ENCODE results near the gene HIGD1C. TPM values are rescaled to one million over a fixed set of nuclear protein-coding genes. Genes with fewer than 3 reads are reported as not detected.
A peak's percentile ranks its signal among the peaks of the same experiment; 100 is the strongest.
"Not testable (repeated sequence)": the region's sequence is repeated elsewhere in the genome, so short reads cannot be mapped to it uniquely, and the experiment has no call there.

HIGD1C gene
- polyA plus RNA-seq, 3 donors from 2014 or later: not detected

GRCh38 chr12:50937653-50938052, 14.7 kb upstream of the HIGD1C start:
- Mint-ChIP-seq H3K36me3 (peaks cover 0 to 8% (median 7%) of the 10 kb centered on the region in 3 donors), H3K4me3 (no peak overlapping the region), H3K27me3 (ENCODE audit: low read depth in 3 of 3) (no peaks in the 10 kb centered on the region), H3K27ac (no peak overlapping the region), H3K4me1 (peaks cover 9% of the 10 kb centered on the region in 2 donors), H3K9me3 (no peaks in the 10 kb centered on the region)
- no peak for DNase-seq

DNA sequence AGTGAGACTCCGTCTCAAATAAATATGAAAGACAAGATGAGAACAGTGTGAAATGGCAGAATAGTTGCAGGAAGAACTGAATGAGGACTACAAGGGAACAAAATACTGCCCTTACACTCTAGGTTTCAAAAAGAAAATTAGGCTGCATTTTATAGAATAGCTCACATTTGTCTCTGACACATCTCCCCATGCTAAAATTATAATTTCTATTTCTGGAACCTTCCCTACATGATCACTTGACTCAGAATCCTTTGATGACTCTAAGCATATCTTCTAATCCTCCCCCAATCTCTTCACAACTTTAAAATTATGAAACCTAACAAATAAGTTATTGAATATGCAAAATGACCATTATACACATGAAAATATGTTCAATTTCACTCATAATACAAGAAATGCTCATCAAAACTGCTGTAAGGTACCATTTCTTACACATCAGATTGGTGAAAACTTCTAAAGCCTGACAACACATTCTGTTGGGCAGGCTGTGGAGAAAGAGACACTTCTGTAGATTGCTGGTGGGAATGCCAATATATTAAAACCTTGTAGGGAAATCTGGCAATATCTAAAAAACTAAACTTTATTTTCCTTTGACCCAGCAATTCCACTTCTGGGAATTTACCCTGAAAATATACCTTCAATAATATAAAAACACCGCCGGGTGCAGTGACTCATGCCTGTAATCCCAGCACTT, 4.3 kb upstream of the HIGD1C start:
- DNase-seq: no peak
- no peak overlapping the region for H3K4me3 Mint-ChIP-seq
- no peaks in the 10 kb centered on the region for H3K36me3 Mint-ChIP-seq
- no peaks in the 10 kb centered on the region for H3K9me3 Mint-ChIP-seq
- H3K27me3 Mint-ChIP-seq (ENCODE audit: low read depth in 3 of 3): peaks cover 0 to 5% (median 0%) of the 10 kb centered on the region in 3 donors
- H3K27ac Mint-ChIP-seq: no peak overlapping the region
- no peaks in the 10 kb centered on the region for H3K4me1 Mint-ChIP-seq

GRCh38 chr12:50948798-50949197, 3.5 kb upstream of the HIGD1C start:
- Mint-ChIP-seq H3K4me1 (no peaks in the 10 kb centered on the region), H3K36me3 (no peaks in the 10 kb centered on the region), H3K9me3 (no peaks in the 10 kb centered on the region), H3K4me3 (no peak overlapping the region), H3K27ac (no peak overlapping the region), H3K27me3 (ENCODE audit: low read depth in 3 of 3) (peaks cover 0 to 5% (median 0%) of the 10 kb centered on the region in 3 donors)
- DNase-seq: no peak

GRCh38 chr12:50949801-50950302, 2.5 kb upstream of the HIGD1C start:
- Mint-ChIP-seq H3K9me3 (no peaks in the 10 kb centered on the region), H3K4me1 (no peaks in the 10 kb centered on the region), H3K36me3 (no peaks in the 10 kb centered on the region), H3K27me3 (ENCODE audit: low read depth in 3 of 3) (peaks cover 0 to 4% (median 0%) of the 10 kb centered on the region in 3 donors), H3K27ac (no peak overlapping the region), H3K4me3 (no peak overlapping the region)
- no peak for DNase-seq

GRCh38 chr12:50951112-50951511, 1.2 kb upstream of the HIGD1C start:
- H3K27me3 Mint-ChIP-seq (ENCODE audit: low read depth in 3 of 3): peaks cover 0 to 4% (median 0%) of the 10 kb centered on the region in 3 donors
- H3K9me3 Mint-ChIP-seq: no peaks in the 10 kb centered on the region
- DNase-seq: no peak
- no peak overlapping the region for H3K27ac Mint-ChIP-seq
- H3K36me3 Mint-ChIP-seq: no peaks in the 10 kb centered on the region
- no peaks in the 10 kb centered on the region for H3K4me1 Mint-ChIP-seq
- H3K4me3 Mint-ChIP-seq: no peak overlapping the region

- Mint-ChIP-seq H3K27me3 (ENCODE audit: low read depth in 3 of 3) (peaks cover 0 to 4% (median 0%) of the 10 kb centered on the region in 3 donors), H3K9me3 (no peaks in the 10 kb centered on the region), H3K4me3 (no peak overlapping the region), H3K27ac (no peak overlapping the region), H3K36me3 (no peaks in the 10 kb centered on the region), H3K4me1 (no peaks in the 10 kb centered on the region)
- DNase-seq: no peak
These were observed 703 bp downstream of the HIGD1C start for GRCh38 chr12:50953047-50953446.

DNA sequence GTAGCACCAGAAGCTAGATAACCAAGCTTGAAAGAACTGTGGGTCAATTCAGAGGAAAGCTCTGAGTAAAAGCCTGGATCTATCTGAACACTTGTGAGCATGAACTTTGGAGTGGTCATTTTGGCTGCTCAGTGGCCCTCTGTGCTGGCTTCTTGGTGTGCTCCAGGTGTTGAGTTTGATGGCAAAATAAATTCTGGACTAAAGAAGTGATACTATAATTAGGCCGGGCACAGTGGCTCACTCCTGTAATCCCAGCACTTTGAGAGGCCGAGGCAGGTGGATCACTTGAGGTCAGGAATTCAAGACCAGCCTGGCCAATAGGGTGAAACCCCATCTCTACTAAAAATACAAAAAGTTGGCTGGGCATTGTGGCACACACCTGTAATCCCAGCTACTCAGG, 2.4 kb downstream of the HIGD1C start:
- H3K9me3 Mint-ChIP-seq; H3K4me1 Mint-ChIP-seq; H3K27me3 Mint-ChIP-seq (ENCODE audit: low read depth in 3 of 3); DNase-seq; H3K4me3 Mint-ChIP-seq; H3K36me3 Mint-ChIP-seq: not testable (repeated sequence)
- peak overlapping the region in 1 of 6 donors; percentile 17 for H3K27ac Mint-ChIP-seq

GRCh38 chr12:50955288-50955687, 2.9 kb downstream of the HIGD1C start:
- H3K4me1 Mint-ChIP-seq: peaks cover 5 to 6% of the 10 kb centered on the region in 2 donors
- no peaks in the 10 kb centered on the region for H3K36me3 Mint-ChIP-seq
- H3K27me3 Mint-ChIP-seq (ENCODE audit: low read depth in 3 of 3): peaks cover 0 to 1% (median 0%) of the 10 kb centered on the region in 3 donors
- H3K4me3 Mint-ChIP-seq: no peak overlapping the region
- DNase-seq: no peak
- H3K9me3 Mint-ChIP-seq: no peaks in the 10 kb centered on the region
- no peak overlapping the region for H3K27ac Mint-ChIP-seq

GRCh38 chr12:50955697-50956096, 3.4 kb downstream of the HIGD1C start:
- H3K4me1 Mint-ChIP-seq: peaks cover 9 to 10% of the 10 kb centered on the region in 2 donors
- H3K27ac Mint-ChIP-seq: no peak overlapping the region
- peaks cover 0 to 1% (median 0%) of the 10 kb centered on the region in 3 donors for H3K27me3 Mint-ChIP-seq (ENCODE audit: low read depth in 3 of 3)
- no peaks in the 10 kb centered on the region for H3K36me3 Mint-ChIP-seq
- no peak overlapping the region for H3K4me3 Mint-ChIP-seq
- no peak for DNase-seq
- H3K9me3 Mint-ChIP-seq: no peaks in the 10 kb centered on the region

DNA sequence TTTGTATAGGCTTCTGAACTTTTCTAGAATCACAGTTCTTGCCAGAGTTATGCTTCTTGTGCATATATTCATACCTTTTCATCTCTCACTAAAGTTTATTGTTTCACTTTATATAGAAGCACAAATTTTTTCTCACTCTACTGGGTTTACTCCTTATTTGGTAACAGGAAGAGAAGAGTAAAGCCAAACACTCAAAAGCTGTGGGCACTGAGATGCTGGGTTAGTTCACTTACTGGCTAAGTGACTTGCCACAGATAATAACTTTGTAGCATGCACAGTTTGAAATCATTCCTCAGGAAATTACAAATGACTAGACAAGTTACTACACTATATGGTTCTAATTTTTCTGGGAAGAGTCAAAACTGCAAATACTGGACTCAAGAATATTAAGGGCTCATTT, 7.8 kb downstream of the HIGD1C start:
- DNase-seq: peak in 1 of 3 donors; percentile 8
- peak overlapping the region in 1 of 5 donors; percentile 27 for H3K4me3 Mint-ChIP-seq
- peaks cover 11 to 13% of the 10 kb centered on the region in 2 donors for H3K4me1 Mint-ChIP-seq
- H3K27me3 Mint-ChIP-seq (ENCODE audit: low read depth in 3 of 3): no peaks in the 10 kb centered on the region
- no peaks in the 10 kb centered on the region for H3K36me3 Mint-ChIP-seq
- peak overlapping the region in 4 of 6 donors; percentile 24 to 51 (median 38) for H3K27ac Mint-ChIP-seq
- no peaks in the 10 kb centered on the region for H3K9me3 Mint-ChIP-seq

DNA sequence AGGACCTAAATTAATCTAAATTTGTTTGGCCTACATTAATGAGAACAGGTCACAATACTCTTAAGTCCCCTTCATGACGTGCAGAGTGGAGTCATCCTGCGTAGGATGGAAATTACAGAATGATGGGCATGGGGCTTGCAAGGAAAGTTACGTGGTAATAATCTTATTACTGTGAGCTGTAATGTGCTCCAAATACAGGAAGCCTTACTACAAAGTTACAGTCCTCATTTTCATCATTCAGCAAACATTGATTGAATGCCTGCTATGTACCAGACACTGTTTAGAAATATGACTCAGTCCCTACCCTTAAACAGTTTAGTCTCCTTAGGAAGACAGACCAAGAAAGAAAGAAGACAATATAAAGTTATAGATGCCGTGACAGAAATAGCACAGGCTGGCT, 9.4 kb downstream of the HIGD1C start:
- no peak for DNase-seq
- Mint-ChIP-seq H3K27ac (no peak overlapping the region), H3K9me3 (no peaks in the 10 kb centered on the region), H3K4me1 (peaks cover 11 to 13% of the 10 kb centered on the region in 2 donors), H3K36me3 (no peaks in the 10 kb centered on the region), H3K27me3 (ENCODE audit: low read depth in 3 of 3) (no peaks in the 10 kb centered on the region), H3K4me3 (no peak overlapping the region)

- Mint-ChIP-seq H3K27me3 (ENCODE audit: low read depth in 3 of 3) (no peaks in the 10 kb centered on the region), H3K36me3 (peaks cover 3 to 7% (median 7%) of the 10 kb centered on the region in 3 donors), H3K4me1 (peaks cover 11 to 13% of the 10 kb centered on the region in 2 donors), H3K4me3 (no peak overlapping the region), H3K9me3 (no peaks in the 10 kb centered on the region), H3K27ac (no peak overlapping the region)
- DNase-seq: no peak
These were observed 12.1 kb downstream of the HIGD1C start for GRCh38 chr12:50964432-50964831.

DNA sequence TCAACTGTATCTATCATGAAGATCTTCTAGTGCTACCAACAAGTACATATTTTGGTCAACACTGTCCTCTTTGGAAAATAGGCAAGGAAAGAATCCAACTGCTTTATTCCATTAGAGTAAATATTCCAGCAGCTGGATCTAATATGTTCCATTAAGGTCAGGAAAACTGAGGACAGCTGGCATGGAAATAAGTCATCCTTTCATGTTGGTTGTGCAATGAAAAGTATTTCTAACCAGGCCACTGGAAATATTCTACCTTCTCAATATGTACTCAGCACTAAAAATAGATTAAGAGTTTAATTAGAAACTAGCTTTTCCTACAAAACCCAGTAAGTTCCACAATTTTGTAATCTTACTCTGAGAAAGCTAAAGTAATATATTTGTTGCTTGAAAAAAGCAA, 19.6 kb downstream of the HIGD1C start:
- Mint-ChIP-seq H3K36me3 (peaks cover 8 to 40% (median 34%) of the 10 kb centered on the region in 3 donors), H3K4me3 (no peak overlapping the region), H3K27me3 (ENCODE audit: low read depth in 3 of 3) (no peaks in the 10 kb centered on the region), H3K4me1 (no peaks in the 10 kb centered on the region), H3K27ac (no peak overlapping the region), H3K9me3 (no peaks in the 10 kb centered on the region)
- no peak for DNase-seq

DNA sequence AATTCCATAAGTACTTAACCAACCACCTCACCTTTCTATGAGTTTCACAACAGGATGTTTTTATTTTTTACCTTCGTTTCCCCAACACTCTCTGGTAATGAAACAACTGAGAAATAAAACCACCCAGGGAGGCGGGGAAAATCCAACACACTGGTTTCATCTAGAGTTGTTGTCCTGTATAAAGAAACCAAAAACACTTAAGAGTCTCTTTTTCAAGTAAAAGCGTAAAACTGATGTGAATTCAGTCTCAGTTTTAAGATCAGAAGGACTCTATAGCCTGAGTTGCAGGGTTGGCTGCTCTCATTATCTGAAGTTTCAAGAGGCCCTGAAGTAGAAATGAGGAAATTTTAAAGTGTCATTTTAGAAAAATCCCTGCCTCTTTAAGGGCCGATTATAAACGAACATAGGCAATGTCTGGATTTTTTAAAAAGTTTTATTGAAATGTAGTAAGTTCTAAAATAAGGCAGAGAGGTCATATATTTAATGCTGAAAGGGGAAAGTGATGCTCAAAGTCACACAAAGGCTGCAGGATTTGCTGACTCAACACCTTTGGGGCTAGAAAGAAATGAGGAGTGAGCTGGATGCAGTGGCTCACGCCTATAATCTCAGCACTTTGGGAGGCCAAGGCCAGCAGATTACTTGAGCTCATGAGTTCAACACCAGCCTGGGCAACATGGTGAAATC, 27.2 kb downstream of the HIGD1C start:
- Mint-ChIP-seq H3K4me3 (no peak overlapping the region), H3K27ac (no peak overlapping the region), H3K27me3 (ENCODE audit: low read depth in 3 of 3) (peaks cover 0 to 1% (median 0%) of the 10 kb centered on the region in 3 donors), H3K9me3 (peaks cover 0 to 1% (median 0%) of the 10 kb centered on the region in 6 donors), H3K36me3 (peaks cover 10 to 25% (median 16%) of the 10 kb centered on the region in 3 donors), H3K4me1 (no peaks in the 10 kb centered on the region)
- no peak for DNase-seq

All from immature natural killer cell (primary cell).